GM21528 (cell line): Measurements from ENCODE around the gene ZMIZ1.

Source experiments
- ATAC-seq: cut with Tn5 transposase; IDR thresholded peaks from one replicate; pipeline ENCODE4 v1.9.1; 2021; ENCODE audit warnings: mild to moderate bottlenecking, moderate library complexity; ENCODE audit not compliant: unreplicated experiment, low FRiP score

The ZMIZ1 gene

DNA sequence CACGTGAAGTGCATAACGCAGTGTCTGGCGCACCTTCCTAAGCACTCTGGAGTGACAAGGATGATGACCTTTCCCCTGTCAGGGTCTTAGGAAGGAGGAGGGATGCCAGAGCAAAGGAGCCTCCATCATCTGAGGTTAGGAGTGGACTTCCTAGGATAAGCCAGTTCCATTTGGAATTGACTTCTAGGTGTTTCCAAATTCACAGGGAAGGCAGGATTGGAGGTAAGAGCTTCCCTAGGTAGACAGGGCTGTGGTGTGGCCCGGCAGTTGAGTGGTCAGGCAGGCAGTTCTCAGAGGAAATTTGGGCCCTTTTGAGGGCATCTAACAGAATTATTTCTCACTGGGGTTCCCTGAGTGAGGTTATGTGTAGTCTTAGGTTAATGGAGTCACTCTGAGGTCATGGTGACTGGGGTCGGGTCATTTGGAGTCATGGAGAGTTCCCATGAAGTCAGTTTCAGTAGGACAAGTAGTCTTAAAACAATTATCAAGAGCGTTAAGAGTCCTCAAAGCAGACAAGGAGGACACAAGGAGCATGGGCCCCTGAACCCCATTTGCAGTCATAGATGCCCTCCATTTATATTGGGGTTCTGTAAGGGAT, 286.8 kb downstream of the ZMIZ1 start:
- no peak for ATAC-seq

DNA sequence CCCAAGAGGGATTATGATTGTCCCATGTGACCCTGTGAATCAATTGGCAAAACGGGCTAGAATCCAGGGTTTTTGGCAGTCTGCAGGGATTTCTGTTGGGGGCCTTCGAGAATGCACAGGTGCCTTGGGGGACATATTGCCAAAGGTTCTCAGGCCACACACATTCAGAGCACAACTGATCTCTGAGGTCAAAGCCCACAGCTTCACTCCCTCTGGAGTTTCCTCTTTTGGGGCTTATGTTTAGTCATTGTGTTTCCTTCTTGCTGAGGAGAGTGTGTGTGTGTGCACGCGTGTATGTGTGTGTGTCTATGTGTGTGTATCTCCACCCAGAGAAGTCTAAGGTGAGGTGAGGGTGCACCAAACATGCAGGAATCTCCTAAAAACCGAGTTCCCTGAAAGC, 287.3 kb downstream of the ZMIZ1 start:
- no peak for ATAC-seq

DNA sequence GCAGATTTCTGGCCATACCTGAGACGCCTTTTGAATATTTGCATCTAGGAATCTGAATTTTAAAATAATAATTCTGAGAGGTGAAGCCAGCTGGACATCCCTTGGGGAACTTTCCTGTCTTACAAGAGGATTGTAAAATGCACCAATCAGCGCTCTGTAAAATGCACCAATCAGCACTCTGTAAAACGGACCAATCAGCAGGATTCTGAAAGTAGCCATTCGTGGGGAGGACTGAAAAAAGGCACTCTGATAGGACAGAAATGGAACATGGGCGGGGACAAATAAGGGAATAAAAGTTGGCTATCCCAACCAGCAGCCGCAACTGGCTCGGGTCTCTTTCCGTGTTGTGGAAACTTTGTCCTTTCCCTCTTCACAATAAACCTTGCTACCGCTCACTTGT, 288.4 kb downstream of the ZMIZ1 start:
- ATAC-seq = no peak

DNA sequence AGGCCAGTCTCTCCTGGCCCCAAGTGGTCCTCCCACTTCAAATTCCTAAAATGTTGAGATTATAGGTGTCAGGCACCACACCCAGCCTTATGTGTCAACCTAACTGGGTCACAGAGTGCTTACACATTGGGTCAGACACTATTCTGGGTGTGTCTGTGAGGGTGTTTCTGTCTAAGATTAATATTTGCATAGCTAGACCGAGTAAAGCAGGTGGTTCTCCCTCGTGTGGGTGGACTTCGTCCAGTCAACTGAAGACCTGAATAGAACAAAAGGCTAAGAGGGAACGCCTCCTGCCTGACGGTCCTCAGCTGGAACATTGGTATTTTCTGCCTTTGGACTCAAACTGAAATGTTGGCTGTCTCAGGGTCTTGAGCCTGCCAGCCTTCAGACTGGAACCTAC, 290.0 kb downstream of the ZMIZ1 start:
- no peak for ATAC-seq

DNA sequence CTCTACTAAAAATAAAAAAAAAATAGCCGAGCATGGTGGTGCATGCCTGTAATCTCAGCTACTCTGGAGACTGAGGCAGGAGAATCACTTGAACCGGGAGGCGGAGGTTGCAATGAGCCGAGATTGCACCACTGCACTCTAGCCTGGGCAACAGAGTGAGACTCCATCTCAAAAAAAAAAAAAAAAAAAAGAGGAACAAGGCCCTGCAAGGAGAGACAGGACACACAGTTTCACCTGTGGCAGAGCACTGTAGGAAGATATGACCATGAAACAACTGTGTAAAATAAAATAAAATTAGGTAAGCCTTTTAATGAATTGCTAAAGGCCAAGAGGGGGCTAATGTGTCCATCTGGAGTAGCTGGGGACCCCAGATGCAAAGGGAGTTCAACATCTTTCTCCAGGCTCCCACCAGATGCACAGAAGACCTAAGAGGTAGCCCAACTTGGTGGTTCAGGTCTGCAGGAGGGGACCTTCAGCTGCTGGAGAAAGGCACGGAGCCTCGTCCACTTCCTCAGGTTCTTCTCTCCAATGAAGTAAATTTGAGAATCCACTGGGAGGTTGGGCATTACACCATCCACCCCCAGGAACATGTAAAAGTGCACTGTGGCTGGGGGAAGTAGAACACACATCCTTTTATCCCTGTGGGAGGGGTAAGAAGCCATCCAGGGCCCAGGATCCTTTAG, 291.2 kb downstream of the ZMIZ1 start:
- ATAC-seq = no peak

DNA sequence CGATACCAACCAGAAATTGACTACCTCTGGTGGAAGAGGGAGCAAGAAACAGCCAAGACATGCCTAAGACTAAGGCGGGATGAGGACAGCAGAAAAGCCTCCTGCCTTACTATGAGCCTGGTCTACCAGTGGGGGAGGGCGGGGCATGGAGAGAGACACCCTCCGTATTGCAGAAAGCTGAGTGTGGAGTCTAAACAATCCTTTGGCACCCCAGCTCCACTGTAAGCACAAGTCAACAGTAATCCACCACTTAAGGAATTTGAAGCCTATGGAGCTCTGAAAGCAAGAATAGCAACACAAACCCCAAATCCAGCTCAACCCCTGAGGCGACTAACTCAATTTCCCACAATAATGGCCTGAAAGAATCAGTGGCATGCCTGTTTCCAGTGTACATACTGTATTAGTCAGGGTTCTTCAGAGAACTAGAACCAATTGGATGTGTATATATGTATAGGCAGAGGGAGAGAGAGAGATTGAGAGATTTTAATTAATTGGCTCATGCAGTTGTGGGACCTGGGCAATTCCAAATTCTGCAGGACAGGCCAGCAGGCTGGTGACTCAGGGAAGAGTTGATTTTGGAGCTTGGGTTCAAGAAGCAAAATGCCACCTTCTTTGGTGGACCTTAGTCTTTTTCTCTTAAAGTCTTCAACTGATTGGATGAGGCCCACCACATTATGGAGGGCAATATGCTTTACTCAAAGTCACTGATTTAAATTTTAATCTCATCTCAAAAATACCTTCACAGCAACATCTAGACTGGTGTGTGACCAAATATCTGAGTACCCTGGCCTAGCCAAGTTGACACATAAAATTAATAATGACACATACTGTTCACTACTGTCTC, 292.0 kb downstream of the ZMIZ1 start:
- no peak for ATAC-seq

DNA sequence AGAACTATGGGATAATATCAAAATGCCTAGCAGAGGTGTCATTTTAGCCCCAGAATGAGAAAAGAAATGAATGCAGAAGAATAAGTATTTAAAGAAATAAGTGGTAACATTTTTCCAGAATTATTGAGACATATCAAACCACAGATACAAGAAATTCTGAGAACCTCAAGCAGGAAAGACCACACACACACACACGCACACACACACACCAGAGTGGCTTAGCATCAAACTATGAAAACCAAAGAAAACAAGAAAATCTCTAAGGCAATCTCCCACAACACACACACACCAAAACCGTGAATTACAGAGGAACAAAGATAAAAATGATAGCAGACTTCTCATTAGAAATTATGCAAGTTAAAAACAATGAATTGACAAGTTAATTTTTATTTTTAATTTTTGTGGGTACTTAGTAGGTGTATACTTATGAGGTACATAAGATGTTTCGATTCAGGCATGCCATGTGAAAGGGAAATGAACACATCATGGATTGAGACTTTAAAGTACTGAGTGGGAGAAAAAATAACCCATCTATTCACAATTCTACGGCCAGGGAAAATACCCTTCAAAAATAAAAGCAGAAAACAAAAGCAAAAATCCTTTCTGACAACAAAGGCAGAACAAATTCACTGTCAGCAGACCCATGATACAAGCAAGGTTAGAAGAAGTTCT, 293.1 kb downstream of the ZMIZ1 start:
- no peak for ATAC-seq
